Suprapubic skin (tissue), 4 donors: ENCODE measurements around the gene PARVB.

ENCODE experiments used
- CTCF ChIP-seq, 2 donors: fragments of 200-600 bp in 1 of 2; fragments of 450-650 bp in 1 of 2; sonication (generic) in 1 of 2; IDR thresholded peaks; one replicate each; pipeline ENCODE4 v1.5.1; 2016 to 2019; ENCODE audit warnings: antibody characterized with exemption in 2 of 2, mild to moderate bottlenecking in 1 of 2, moderate library complexity in 1 of 2
- EP300 ChIP-seq: sonication (generic); formaldehyde crosslinking; IDR thresholded peaks from one replicate; pipeline ENCODE4 v1.6.1; 2017; ENCODE audit warnings: antibody characterized with exemption
- POLR2A ChIP-seq, 2 donors: fragments of 450-650 bp; IDR thresholded peaks; one replicate each; pipeline ENCODE4 v1.6.1; 2017; ENCODE audit warnings: antibody characterized with exemption in 2 of 2, mild to moderate bottlenecking in 2 of 2, moderate library complexity in 2 of 2
- POLR2AphosphoS5 ChIP-seq, 3 donors: sonication (generic); formaldehyde crosslinking; IDR thresholded peaks; one replicate each; pipeline ENCODE4 v1.6.1; 2017; ENCODE audit warnings: antibody characterized with exemption in 3 of 3

GRCh38 chr22:44012591-44012990 is 11.5 kb upstream of the PARVB start:
- TF ChIP-seq POLR2AphosphoS5 (IDR thresholded peaks at IDR 0.05) (no peak), POLR2A (IDR thresholded peaks at IDR 0.05) (no peak), CTCF (IDR thresholded peaks at IDR 0.05) (no peak), EP300 (no peak)
